Measurements from ENCODE around the gene EIF4G3. TPM values are rescaled to one million over a fixed set of nuclear protein-coding genes. Genes with fewer than 3 reads are reported as not detected.
A peak's percentile ranks its signal among the peaks of the same experiment; 100 is the strongest.

EIF4G3 gene
- total RNA-seq, 1 experiment from 2014 or later: 72.0 TPM

DNA sequence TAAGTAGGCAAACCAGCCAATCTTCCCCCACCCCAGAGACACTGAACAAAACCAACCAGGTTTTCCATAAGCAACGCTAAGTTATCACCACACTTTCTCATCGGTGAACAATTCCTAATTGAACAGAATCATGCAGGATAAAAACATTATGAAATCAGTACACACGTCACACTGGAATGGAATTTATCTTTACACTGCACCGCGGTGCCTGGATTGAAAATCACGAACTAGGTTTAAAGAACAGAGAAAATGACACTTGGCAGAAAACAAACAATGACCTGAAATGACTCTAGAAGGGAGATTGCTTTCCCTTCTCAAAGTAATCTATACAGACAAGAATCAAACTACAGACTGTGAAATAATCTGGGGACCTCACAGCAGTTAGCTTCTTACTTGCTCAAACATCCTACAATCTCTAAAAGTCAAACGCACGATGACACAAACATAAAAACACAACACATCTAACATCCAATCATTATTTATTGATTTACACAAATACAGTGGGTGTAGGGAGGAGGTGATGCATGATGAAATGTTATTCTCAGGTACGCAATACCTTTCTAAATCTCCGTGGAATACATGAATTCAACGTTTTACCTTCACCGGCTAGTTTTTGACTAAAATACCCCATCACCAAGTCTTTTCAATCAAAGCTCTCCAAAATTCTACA is 1.9 kb downstream of the EIF4G3 start:
- Histone ChIP-seq H2AFZ (ENCODE audit: low read length) (no peak overlapping the region), H3K27me3 (ENCODE audit: insufficient read depth, low read length) (no peaks in the 10 kb centered on the region), H3T11ph (ENCODE audit: low read length) (no peak overlapping the region), H3K4me2 (ENCODE audit: insufficient read depth, insufficient read length, low read length) (peak overlapping the region; percentile 95), H3K79me2 (ENCODE audit: insufficient read depth, low read length) (peaks cover 23% of the 10 kb centered on the region; the same call in 1 of the 2 replicates), H3K23ac (ENCODE audit: insufficient read length, low read depth, low read length) (no peak overlapping the region), H3K14ac (ENCODE audit: insufficient read depth, low read length) (no peak overlapping the region), H2BK20ac (ENCODE audit: low read depth, low read length, poor library complexity, severe bottlenecking) (no peak overlapping the region), H3K56ac (ENCODE audit: insufficient read length, low read depth, low read length) (no peak overlapping the region), H3K4ac (ENCODE audit: low read depth, low read length) (no peak overlapping the region), H3K27ac (ENCODE audit: insufficient read length, low read depth, low read length) (no peak overlapping the region), H4K8ac (replicated peaks; ENCODE audit: insufficient read length, low read depth, low read length) (no peak overlapping the region), H3K79me1 (ENCODE audit: insufficient read depth, low read depth, low read length, poor library complexity, severe bottlenecking) (no peaks in the 10 kb centered on the region), H2BK12ac (ENCODE audit: insufficient read length, low read depth, low read length) (no peak overlapping the region), H3K4me1 (ENCODE audit: insufficient read depth, low read length) (no peaks in the 10 kb centered on the region; the same call in 1 of the 2 replicates), H2BK5ac (ENCODE audit: insufficient read length, low read length) (no peak overlapping the region), H3K9ac (ENCODE audit: extremely low read depth, insufficient read length, low read length) (peak overlapping the region; percentile 88), H2BK15ac (ENCODE audit: low read depth, low read length) (no peak overlapping the region), H2BK120ac (ENCODE audit: low read depth, low read length, poor library complexity, severe bottlenecking) (no peak overlapping the region), H2AK5ac (ENCODE audit: insufficient read length, low read length) (no peak overlapping the region), H4K20me1 (ENCODE audit: control insufficient read depth, insufficient read depth, insufficient read length) (no peaks in the 10 kb centered on the region), H3K23me2 (ENCODE audit: insufficient read length, low read depth, low read length, poor library complexity, severe bottlenecking) (peaks cover 10% of the 10 kb centered on the region), H4K5ac (ENCODE audit: insufficient read length, low read depth, low read length) (no peak overlapping the region), H3K9me3 (ENCODE audit: control insufficient read depth, low read depth, low read length) (no peaks in the 10 kb centered on the region), H3K18ac (ENCODE audit: insufficient read length, low read depth, low read length) (no peak overlapping the region), H4K91ac (ENCODE audit: insufficient read length, low read depth, low read length) (no peak overlapping the region)
- 100% methylated on average over 2 of the region's 12 CpGs for WGBS (ENCODE audit: extremely low coverage, insufficient read length, low lambda C conversion rate)
- Mint-ChIP-seq H3K4me3 (peak overlapping the region; percentile 73 to 84), H3K4me1 (peaks cover 17 to 18% of the 10 kb centered on the region in 2 experiments), H3K36me3 (ENCODE audit: insufficient read depth in 1 of 3, low read depth in 3 of 3) (peaks cover 10 to 20% (median 15%) of the 10 kb centered on the region in 3 experiments; a peak in 6 of 7 replicates), H3K27ac (peak overlapping the region; percentile 50 to 75 (median 66); a peak in 3 of 7 replicates), H3K9me3 (no peaks in the 10 kb centered on the region), H3K27me3 (ENCODE audit: low read depth) (peaks cover 26% of the 10 kb centered on the region)
- TF ChIP-seq, protein P1, sequence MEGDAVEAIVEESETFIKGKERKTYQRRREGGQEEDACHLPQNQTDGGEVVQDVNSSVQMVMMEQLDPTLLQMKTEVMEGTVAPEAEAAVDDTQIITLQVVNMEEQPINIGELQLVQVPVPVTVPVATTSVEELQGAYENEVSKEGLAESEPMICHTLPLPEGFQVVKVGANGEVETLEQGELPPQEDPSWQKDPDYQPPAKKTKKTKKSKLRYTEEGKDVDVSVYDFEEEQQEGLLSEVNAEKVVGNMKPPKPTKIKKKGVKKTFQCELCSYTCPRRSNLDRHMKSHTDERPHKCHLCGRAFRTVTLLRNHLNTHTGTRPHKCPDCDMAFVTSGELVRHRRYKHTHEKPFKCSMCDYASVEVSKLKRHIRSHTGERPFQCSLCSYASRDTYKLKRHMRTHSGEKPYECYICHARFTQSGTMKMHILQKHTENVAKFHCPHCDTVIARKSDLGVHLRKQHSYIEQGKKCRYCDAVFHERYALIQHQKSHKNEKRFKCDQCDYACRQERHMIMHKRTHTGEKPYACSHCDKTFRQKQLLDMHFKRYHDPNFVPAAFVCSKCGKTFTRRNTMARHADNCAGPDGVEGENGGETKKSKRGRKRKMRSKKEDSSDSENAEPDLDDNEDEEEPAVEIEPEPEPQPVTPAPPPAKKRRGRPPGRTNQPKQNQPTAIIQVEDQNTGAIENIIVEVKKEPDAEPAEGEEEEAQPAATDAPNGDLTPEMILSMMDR (conservative IDR thresholded peaks at IDR 0.05): no peak
- no peak for DNase-seq
